Measurements from ENCODE around the gene TRPV3. TPM values are rescaled to one million over a fixed set of nuclear protein-coding genes. Genes with fewer than 3 reads are reported as not detected.

Gene TRPV3
- total RNA-seq, result under 1 TPM; 0.72 to 0.77 TPM

DNA sequence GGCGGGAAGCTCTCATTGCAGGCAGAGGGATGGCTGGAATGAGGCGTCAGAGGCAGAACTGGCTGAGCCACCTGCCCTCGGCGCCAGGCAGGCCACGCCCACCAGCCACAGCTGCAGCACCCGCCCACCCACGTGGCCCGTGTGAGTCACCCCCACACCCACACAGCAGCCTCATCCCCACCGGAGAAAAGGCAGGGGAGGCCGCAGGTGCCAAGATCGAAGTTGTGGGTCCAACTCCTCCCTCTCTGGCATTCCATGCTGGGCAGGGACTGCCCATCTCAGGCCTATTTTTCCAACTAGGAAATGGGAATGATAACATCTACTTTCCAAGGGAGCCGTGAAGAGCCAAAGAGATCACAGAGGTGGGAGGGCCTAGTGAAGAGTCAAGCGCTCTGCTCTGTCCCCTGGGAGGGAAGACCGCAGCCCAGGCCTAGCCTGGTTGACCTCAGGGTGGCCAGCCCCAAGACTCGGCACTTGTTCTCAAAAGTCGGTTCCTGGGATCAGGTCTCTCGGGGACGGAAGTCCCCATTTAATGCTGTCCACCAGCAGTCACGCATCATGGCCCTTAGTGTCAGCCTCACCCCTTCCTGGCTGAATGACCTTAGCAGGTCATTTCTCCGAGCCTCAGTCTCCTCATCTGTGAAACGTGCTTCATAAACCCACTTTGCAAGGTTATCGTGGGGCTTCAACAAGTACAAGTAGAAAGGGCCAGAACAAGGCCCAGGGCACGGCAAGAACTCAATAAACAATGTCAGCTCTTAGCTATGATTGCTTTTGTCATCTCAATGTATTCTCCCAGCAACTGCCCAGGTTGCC, at the start of gene TRPV3:
TRPV3 (minus strand) TSS at position 45 of the 816 bp plus-strand sequence. CDS start 2,962 bp downstream, outside the sequence.
- no peak within 1 kb of the TSS for H3K4me3 Mint-ChIP-seq

DNA sequence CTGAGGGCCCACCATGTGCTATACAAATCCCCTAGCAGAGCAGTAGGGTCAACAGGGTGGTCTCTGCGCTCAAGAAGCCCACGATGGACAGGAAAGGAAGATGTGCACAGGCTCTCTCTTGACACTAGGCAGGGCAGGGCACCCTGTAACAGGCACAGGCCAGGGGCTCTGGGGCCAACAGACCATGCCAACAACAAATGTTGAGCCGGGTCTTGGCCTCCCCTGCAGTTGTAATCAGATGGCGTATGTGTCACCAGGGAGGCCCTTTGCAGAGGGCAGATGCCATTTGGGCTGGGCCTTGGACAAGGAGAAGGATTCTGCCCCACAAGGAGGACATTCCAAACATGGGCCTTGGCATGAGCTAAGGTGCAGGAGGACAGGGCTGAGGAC, 46.3 kb upstream of the TRPV3 start:
- Mint-ChIP-seq H3K27ac (no peak overlapping the region), H3K36me3 (ENCODE audit: low read depth) (peaks cover 4% of the 10 kb centered on the region), H3K4me3 (no peak overlapping the region), H3K4me1 (ENCODE audit: low read depth) (no peaks in the 10 kb centered on the region), H3K27me3 (ENCODE audit: low read depth) (no peaks in the 10 kb centered on the region), H3K9me3 (no peaks in the 10 kb centered on the region)
- intact Hi-C loops (cut with micrococcal nuclease), result no loop called here
- DNase-seq, result no peak
- CTCF ChIA-PET, result interaction anchor here (0.7 to 0.9 kb wide), 2 partner anchors 46 to 1188 kb away, joined by 3 read pairs; no protein-coding TSS in a partner anchor

More for the DNA sequence above, at the start of gene TRPV3:
- H3K36me3 Mint-ChIP-seq (ENCODE audit: low read depth), result no peaks in the 10 kb centered on the region
- DNase-seq, result peak; percentile 55
- CTCF ChIA-PET, result interaction anchor here (1.2 kb wide), 1 partner anchor 89 kb away, joined by 4 read pairs; no protein-coding TSS in a partner anchor
- no peak within 1 kb of the TSS for H3K27ac Mint-ChIP-seq
- peaks cover 20% of the 10 kb centered on the region for H3K4me1 Mint-ChIP-seq (ENCODE audit: low read depth)
- intact Hi-C loops (cut with micrococcal nuclease), result no loop called here
- peaks cover 5% of the 10 kb centered on the region for H3K27me3 Mint-ChIP-seq (ENCODE audit: low read depth)
- H3K9me3 Mint-ChIP-seq, result no peaks in the 10 kb centered on the region

DNA sequence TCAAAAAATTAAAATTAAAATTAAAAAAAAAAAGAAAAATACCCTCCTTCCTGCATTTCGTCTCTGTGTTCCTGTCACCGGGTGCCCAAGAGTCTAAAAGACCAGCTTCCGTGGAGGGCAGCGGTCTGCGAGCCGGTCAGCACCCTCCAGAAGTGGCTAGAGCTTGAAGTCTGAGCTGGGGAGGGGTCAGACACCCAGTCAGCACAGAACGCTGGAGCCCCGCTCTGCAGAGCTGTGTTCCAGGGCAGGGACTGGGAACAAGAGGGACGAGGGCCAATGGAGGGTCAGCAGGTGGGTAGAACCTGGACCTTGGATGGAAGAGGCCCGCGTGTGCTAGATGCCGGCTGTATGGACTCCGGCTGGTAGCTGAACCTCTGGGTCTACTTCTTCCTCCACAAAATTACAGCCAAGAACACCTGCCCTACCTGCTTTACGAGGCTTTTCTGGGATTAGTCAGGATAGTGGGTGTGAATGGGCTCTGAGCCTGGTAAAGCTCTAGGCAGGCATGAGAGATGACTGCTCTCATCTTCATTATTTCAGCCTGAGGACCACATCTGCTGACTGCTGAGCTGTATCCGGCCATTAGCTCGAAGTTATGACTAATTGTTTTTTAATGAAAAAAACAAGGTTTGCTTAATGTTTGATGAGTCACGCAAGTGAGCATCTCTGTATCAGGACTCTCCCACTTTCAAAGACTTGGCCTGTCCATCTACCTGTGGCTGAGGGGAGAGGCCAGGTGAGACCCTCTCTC, 45.7 kb upstream of the TRPV3 start:
- intact Hi-C loops (cut with micrococcal nuclease), result no loop called here
- no peak for DNase-seq
- H3K27me3 Mint-ChIP-seq (ENCODE audit: low read depth), result no peaks in the 10 kb centered on the region
- H3K4me1 Mint-ChIP-seq (ENCODE audit: low read depth), result no peaks in the 10 kb centered on the region
- H3K9me3 Mint-ChIP-seq, result no peaks in the 10 kb centered on the region
- H3K36me3 Mint-ChIP-seq (ENCODE audit: low read depth), result peaks cover 2% of the 10 kb centered on the region
- CTCF ChIA-PET, result interaction anchor here (0.7 to 1.5 kb wide), 3 partner anchors 44 to 1187 kb away, joined by 3 to 7 read pairs (median 3); no protein-coding TSS in a partner anchor
- no peak overlapping the region for H3K27ac Mint-ChIP-seq
- no peak overlapping the region for H3K4me3 Mint-ChIP-seq

DNA sequence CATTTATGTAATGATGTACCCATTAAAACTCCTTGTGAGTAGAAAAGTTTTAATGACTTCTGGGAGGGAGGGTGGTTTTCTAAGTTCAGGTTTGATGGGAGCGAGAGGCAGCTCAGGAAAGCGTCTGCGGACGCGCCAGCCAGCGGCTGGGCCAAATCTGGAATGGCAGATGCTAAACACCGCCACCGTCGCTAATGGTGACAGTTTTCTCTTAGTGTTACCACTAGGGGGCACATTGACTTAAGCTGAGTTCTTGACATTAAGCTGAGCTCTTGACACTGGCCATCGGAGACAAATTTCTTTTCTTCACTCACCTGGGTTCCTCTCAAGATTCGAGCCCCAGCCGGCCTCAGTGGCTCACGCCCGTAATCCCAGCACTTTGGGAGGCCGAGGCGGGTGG, 44.9 kb upstream of the TRPV3 start:
- no peaks in the 10 kb centered on the region for H3K27me3 Mint-ChIP-seq (ENCODE audit: low read depth)
- H3K4me3 Mint-ChIP-seq, result no peak overlapping the region
- intact Hi-C loops (cut with micrococcal nuclease), result loop anchor here (1.0 kb wide), 1 partner anchor 46 kb away; no protein-coding TSS in a partner anchor
- H3K4me1 Mint-ChIP-seq (ENCODE audit: low read depth), result no peaks in the 10 kb centered on the region
- H3K9me3 Mint-ChIP-seq, result no peaks in the 10 kb centered on the region
- peak; percentile 36 for DNase-seq
- CTCF ChIA-PET, result interaction anchor here (0.6 to 1.5 kb wide), 4 partner anchors 11 to 1076 kb away, joined by 3 to 7 read pairs (median 4); no protein-coding TSS in a partner anchor
- no peak overlapping the region for H3K27ac Mint-ChIP-seq
- no peaks in the 10 kb centered on the region for H3K36me3 Mint-ChIP-seq (ENCODE audit: low read depth)

DNA sequence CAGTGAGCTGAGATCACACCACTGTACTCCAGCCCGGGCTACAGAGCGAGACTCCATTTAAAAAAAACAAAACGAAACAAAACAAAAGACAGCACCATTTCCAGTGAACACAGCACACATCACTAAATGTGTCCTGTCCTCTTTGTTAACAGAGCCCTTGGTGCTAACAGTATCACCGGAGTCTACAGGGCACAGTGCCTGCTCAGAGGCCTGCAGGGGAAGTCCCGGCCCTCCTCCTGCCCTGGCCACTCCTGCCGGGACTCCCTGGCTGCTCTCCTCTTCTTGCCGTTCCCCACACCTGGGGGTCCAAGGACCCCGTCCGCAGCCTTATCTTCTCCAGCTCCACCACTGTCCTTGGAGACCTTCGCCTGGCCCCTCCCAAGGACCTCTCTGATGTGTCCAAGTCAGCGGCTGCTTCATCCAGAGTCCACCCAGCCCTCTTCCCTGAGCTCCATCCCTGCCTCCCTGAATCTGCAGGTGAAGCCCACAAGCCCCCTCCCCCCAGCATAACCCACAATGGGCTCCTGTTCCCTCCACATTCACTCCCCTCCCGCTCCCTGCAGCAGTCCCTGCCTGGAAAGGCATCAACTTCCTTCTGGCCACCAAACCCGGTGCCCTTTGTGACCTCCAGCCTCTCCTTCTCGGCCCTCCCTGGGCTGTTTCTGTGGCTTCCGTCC, 43.1 kb upstream of the TRPV3 start:
- Mint-ChIP-seq H3K36me3 (ENCODE audit: low read depth) (no peaks in the 10 kb centered on the region), H3K27me3 (ENCODE audit: low read depth) (no peaks in the 10 kb centered on the region), H3K27ac (no peak overlapping the region), H3K4me1 (ENCODE audit: low read depth) (no peaks in the 10 kb centered on the region), H3K4me3 (no peak overlapping the region), H3K9me3 (no peaks in the 10 kb centered on the region)
- CTCF ChIA-PET, result interaction anchor here (0.6 to 1.2 kb wide), 3 partner anchors 21 to 1404 kb away, joined by 3 to 4 read pairs (median 3); no protein-coding TSS in a partner anchor
- intact Hi-C loops (cut with micrococcal nuclease), result no loop called here
- no peak for DNase-seq

DNA sequence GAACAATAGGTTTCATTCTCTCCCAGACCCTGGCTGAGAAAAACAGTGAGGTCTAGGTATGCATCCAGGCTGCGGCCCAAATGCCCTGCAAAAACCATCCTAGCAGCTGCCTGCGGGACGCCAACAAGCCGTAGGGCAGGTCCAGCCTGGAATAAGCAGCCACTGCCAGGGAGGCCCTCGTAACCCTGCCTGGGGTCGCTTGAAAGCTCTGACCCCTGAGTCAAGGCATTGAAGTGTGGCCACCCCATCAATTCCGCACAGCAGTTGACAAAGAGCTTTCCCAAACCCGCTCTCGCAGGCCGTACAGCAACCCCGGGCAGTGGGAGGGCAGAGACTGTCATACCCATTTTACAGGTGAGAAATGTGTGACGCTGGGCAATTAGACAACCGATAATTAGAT, 40.5 kb upstream of the TRPV3 start:
- H3K9me3 Mint-ChIP-seq, result no peaks in the 10 kb centered on the region
- intact Hi-C loops (cut with micrococcal nuclease), result no loop called here
- CTCF ChIA-PET, result no interaction called here
- no peak overlapping the region for H3K4me3 Mint-ChIP-seq
- H3K4me1 Mint-ChIP-seq (ENCODE audit: low read depth), result no peaks in the 10 kb centered on the region
- no peaks in the 10 kb centered on the region for H3K27me3 Mint-ChIP-seq (ENCODE audit: low read depth)
- DNase-seq, result no peak
- no peak overlapping the region for H3K27ac Mint-ChIP-seq
- H3K36me3 Mint-ChIP-seq (ENCODE audit: low read depth), result no peaks in the 10 kb centered on the region

DNA sequence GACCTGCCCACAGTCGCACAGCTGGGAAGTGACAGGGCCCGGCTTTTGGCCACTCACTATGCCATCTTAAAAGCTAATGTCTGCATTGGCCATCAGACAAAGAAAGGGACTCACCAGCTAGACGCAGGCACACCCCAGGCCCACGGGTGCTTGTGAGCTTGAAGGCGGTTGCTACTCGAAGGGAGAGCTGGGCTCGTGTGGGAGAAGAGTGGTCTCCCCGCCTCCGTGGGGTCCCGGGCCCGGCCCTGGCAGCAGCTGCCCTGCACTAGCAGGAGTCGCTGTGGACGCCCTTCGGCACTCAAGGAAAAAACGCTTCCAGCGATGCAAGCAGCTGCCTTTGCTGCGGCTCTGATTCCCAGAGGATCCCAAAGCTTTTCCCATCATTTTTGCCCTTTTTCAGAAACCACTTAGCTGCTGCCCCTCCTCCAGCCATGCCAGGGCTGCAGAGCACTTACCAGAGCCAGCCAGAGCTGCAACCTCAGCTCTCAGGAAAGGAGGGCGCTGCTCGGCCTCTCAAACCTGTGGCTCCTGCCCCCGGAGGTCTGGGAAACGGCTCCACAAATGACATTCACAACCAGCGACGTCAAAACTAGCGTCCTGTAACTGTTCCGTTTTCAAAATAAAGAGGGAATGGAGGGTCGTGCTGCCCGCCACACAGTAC, 39.3 kb upstream of the TRPV3 start:
- intact Hi-C loops (cut with micrococcal nuclease), result no loop called here
- Mint-ChIP-seq H3K36me3 (ENCODE audit: low read depth) (no peaks in the 10 kb centered on the region), H3K9me3 (no peaks in the 10 kb centered on the region), H3K4me1 (ENCODE audit: low read depth) (no peaks in the 10 kb centered on the region), H3K27ac (no peak overlapping the region), H3K4me3 (no peak overlapping the region), H3K27me3 (ENCODE audit: low read depth) (no peaks in the 10 kb centered on the region)
- CTCF ChIA-PET, result no interaction called here
- no peak for DNase-seq

DNA sequence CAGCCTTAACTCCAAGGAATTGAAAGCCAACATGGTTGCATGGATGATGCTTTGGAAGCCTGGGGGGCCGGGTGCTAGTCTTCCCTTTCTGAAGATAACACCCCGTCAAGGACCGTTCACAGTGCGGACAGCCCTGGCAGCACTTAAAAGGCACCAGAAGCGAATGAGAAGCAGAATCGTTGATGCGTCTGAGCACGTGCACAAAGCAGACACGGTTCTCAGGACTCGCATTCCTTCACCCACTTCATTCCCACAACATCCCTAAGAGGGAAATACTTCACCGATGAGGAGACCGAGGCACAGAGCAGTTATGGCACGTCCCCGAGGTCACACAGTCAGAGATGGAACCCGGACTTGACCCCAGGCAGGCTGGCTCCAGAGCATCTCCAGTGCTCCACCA, 37.4 kb upstream of the TRPV3 start:
- Mint-ChIP-seq H3K27ac (no peak overlapping the region), H3K27me3 (ENCODE audit: low read depth) (no peaks in the 10 kb centered on the region), H3K4me3 (no peak overlapping the region), H3K36me3 (ENCODE audit: low read depth) (no peaks in the 10 kb centered on the region), H3K4me1 (ENCODE audit: low read depth) (no peaks in the 10 kb centered on the region), H3K9me3 (no peaks in the 10 kb centered on the region)
- CTCF ChIA-PET, result no interaction called here
- intact Hi-C loops (cut with micrococcal nuclease), result no loop called here
- DNase-seq, result no peak

DNA sequence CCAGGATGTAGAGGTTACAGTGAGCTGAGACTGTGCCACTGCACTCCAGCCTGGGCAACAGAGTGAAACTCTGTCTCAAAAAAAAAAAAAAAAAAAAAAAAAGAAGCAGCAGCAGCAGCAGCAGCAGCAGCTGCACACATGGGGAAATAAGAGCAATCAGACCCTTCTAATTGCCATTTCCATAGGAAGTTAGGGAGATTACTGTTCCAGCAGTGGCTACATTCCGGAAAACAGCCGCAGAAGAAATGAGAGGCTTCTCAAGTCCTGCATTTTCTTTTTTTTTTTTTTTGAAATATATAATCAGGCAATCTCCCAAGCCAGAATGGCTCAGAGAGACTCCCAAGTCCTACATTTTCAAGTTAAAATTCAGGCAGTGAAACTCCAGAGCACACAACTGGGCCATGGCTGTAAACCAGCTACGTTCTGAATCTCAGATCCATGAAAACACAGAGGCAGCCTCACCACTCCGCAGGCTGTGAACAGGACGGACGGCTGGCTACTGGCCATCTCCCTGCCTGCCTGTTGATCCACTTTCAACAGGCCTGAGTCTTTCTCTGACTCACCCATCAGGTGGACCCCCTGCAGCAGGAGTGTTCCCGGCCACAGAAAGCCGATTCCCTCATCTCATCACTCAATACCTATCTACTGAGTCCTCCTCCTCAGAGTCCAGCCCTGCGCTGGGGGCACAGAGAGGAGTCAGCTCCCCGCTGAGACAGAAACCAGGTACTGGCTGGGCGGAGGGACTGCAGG, 36.6 kb upstream of the TRPV3 start:
- H3K27ac Mint-ChIP-seq, result no peak overlapping the region
- peaks cover 2% of the 10 kb centered on the region for H3K36me3 Mint-ChIP-seq (ENCODE audit: low read depth)
- H3K27me3 Mint-ChIP-seq (ENCODE audit: low read depth), result no peaks in the 10 kb centered on the region
- intact Hi-C loops (cut with micrococcal nuclease), result no loop called here
- no peak for DNase-seq
- CTCF ChIA-PET, result no interaction called here
- H3K4me3 Mint-ChIP-seq, result no peak overlapping the region
- no peaks in the 10 kb centered on the region for H3K4me1 Mint-ChIP-seq (ENCODE audit: low read depth)
- H3K9me3 Mint-ChIP-seq, result no peaks in the 10 kb centered on the region

DNA sequence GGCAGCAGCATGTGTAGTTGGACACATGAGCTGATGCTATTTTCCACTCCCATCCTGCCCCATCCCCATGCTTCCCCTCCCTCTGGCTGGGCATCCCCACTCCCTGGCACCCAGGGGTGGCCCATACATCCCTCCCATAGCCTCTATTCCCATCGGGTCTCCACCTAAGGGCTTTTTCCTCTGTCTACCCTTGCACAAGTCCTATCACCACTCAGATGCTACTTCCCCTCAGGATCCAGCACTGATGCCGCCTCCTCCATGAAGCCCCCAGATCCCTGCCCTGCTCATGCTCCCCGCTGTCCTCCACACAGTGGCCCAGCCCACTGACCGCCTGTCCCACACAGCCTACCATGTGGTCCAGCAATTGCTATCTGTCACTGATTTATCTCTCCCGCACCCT, 35.8 kb upstream of the TRPV3 start:
- intact Hi-C loops (cut with micrococcal nuclease), result no loop called here
- H3K36me3 Mint-ChIP-seq (ENCODE audit: low read depth), result peaks cover 3% of the 10 kb centered on the region
- no peak for DNase-seq
- no peaks in the 10 kb centered on the region for H3K9me3 Mint-ChIP-seq
- H3K27me3 Mint-ChIP-seq (ENCODE audit: low read depth), result no peaks in the 10 kb centered on the region
- H3K4me1 Mint-ChIP-seq (ENCODE audit: low read depth), result no peaks in the 10 kb centered on the region
- no peak overlapping the region for H3K27ac Mint-ChIP-seq
- no peak overlapping the region for H3K4me3 Mint-ChIP-seq
- CTCF ChIA-PET, result no interaction called here

DNA sequence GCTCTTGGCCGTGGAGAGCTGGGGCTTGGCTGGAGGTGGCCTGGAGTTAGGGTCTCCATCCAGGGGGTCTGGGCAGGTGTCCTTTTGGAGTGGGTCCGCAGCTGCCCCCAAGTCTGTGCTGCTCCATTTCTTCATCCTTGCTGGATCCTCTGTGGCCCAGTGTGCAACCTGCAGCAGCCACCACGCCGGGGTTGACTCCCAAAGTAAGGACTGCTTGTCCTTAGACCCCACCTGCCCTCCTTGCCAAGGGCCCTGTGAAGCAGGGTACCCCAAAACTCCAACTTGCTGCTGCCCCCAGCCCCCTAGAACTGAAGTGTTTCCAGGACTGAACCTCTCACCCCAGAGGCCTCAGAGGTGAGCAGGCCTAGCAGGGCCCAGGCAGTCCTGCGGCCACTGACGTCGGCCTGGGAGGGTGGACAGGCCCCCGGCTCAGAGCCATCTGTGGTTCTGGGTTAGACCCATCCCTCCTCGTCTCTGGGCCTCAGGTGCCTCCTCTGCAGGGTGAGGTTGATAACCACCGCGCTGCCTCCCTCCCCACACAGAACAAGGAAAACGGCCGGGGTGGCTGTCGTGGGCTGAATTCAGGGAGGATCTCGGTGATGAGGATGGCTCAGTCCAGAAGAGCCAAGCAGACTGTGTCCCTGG, 34.7 kb upstream of the TRPV3 start:
- intact Hi-C loops (cut with micrococcal nuclease), result no loop called here
- no peaks in the 10 kb centered on the region for H3K4me1 Mint-ChIP-seq (ENCODE audit: low read depth)
- H3K27ac Mint-ChIP-seq, result no peak overlapping the region
- H3K36me3 Mint-ChIP-seq (ENCODE audit: low read depth), result peaks cover 3% of the 10 kb centered on the region
- no peaks in the 10 kb centered on the region for H3K27me3 Mint-ChIP-seq (ENCODE audit: low read depth)
- H3K9me3 Mint-ChIP-seq, result no peaks in the 10 kb centered on the region
- CTCF ChIA-PET, result interaction anchor here (0.6 to 0.8 kb wide), 2 partner anchors 10 to 30 kb away, joined by 4 read pairs; no protein-coding TSS in a partner anchor
- no peak for DNase-seq
- no peak overlapping the region for H3K4me3 Mint-ChIP-seq

Data from activated naive CD4-positive, alpha-beta T cell treated with anti-CD3 and anti-CD28 coated beads for 36 hours (primary cell).